Renal pelvis (tissue), 4 donors: Measurements from ENCODE around the gene FSTL4. TPM values are rescaled to one million over a fixed set of nuclear protein-coding genes. Genes with fewer than 3 reads are reported as not detected.

Source experiments
- DNase-seq: peaks from one replicate; pipeline ENCODE4 v3.0.0-alpha.2; 2013
- polyA plus RNA-seq, 3 donors: library from polyadenylated mRNA; unstranded; fragments of 120-200 nt; gene quantifications; one replicate each; pipeline ENCODE4 v1.2.1, GENCODE V29; 2013; ENCODE audit not compliant: insufficient read length in 3 of 3

FSTL4 gene
- polyA plus RNA-seq, 3 donors, result 0.68 to 1.5 (median 0.76) TPM

DNA sequence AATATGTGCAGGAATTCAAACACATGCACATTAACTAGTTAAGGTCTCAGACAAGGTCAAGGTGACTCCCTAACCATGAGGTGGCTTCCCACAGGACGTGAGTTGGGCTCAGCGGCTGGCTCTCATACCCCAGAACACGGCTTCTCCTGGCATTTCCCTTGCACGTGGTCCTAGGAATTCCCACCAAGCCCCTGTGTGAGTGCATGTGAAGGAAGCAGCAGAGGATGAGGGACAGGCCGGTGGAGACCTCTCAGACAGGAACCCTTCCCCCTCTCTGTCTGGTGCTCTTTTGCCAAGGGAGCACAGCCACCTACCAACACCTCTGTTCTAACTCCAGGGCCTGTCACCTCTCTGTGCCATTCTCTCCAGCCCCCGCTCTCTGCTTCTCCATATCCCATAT is 271.0 kb downstream of the FSTL4 start:
- no peak for DNase-seq

DNA sequence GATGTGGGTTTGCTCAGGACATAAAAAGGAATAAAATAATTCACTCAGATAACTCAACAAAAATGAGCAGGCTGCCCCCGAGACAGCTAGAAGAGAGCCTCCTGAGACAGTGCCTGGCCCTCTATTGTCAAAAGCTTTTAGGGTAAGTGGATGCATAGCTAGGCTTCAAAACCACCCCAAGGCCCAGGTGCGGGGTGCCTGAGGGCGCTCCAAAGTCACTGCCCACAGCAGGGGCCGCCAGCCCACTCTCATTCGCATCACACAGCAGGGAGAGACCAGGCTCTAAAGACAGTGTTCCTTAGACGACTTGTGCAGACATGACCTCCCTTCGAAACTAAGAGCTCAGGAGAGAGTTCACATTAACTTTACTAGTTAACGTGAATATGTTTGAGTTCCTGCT is 271.5 kb downstream of the FSTL4 start:
- DNase-seq, result no peak

DNA sequence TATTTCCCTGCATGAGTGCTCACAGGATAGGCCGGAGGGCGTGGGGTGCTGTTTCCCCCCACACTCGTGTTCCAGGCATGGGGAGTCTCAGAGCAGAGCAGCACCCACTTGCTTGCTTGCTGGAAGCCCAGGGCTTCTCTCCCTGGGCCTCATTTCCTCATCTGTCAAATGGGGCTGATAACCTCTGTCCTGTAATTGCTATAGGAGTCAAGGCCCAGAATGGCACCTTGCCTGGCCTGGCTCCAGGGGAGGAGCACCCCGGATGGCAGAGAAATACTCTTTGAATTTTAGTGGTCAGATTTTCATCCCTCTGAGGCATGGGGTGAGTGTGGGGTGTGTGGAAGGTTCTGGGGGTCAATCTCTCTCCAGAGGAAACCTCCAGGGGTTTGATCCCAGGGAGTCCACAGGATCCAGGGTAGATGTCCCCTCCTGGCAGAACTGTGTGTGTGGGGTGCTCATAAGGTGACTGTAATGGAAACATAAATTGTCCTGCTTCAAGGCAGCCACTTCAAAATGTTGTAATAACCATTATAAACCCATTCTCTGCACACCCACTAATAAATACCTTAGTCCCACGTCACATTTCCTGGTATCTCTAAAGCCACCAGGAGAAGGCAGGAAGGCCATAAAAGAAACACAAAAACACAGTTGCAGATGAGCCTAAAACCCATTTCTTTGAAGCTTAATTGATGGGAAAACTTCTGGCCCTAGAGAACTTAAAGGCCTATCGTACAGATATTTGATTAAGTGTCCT is 272.2 kb downstream of the FSTL4 start:
- no peak for DNase-seq

DNA sequence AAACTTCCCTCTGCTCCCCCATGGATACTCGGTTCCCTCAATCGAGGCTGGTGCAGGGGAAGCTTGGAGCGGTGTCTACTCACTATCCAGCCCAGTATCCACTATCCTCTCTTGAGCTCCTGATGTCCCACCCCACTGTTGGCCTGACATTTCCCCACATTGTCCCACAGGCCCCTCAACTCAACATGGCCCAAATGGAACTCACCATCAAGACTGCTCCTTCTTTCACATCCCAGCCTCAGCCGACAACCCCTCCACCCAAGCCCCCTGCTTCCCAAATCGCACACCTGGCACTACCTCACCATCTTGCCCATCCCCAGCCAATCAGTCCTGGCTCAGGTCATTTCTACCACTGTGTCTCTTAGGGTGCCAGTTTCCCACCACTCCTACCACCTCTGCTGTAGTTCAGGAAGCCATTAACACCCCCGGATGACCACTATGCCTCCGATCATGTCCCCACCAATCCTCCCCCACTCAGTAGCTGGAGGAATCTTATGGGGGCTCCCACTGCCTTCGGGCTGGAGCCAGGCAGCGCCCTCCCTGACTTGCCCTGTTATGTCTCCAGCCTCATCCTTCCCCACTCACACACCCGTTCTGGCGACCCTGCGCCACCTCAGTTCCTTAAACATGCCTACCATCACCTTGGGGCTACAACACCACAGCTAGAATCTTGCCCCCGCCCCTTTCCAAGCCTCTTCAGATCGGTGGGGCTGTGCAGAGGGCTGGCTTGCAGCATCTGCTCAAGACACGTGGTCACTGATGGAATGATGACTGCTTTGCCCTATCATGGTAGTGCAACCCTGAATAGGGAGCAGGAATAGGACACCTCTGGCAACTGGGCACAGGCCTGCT is 273.6 kb downstream of the FSTL4 start:
- no peak for DNase-seq

DNA sequence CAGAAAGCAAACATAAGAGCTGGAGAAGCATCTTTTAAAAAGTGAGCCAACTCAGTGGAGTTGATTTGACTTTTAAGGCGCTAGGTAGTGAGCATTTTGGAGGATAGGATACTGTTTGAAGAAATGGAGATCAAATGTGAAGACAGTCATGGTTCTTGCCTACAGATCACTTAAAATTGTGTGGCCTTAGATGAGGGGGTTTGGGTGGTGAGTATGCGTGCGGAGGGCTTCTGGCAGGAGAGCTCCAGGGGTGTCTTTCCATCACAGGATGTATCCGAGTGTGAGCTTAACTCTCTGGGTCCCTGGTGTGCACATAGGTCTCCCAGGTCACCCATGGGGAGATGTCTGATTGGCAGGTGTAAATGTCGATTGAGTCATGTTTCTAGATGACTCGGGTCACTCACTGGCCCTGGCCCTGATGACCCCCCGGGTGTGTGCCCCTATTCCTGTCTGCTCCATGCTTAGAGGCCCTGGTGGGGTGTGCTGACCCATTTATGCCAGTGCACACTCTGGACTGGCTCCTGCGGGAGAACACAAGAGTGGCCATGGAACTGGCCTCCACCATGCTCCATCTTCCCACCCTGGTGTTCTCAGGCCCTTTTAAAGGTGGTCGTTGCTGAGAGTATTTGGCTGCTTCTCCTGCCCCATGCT is 274.4 kb downstream of the FSTL4 start:
- DNase-seq, result no peak

DNA sequence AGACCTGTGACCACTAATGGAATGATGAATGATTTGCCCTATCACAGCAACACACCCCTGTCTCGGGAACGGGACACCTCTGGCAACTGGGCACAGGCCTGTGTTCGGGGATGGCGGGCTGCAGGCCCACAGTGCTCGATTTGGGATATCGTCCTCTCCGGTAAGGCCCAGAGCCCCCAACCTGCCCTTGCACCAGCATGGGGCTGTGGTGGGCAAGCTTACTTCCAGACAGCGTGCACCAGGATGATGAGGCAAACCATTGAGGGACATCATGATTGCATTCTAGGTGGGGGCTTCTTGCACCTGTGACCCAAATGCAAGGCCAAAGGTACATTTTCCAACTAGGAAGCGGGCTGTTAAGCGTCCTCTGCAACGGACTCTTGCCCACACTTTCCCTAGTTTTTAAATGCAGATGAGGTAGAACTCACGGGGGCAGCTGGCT is 275.4 kb downstream of the FSTL4 start:
- DNase-seq, result no peak

DNA sequence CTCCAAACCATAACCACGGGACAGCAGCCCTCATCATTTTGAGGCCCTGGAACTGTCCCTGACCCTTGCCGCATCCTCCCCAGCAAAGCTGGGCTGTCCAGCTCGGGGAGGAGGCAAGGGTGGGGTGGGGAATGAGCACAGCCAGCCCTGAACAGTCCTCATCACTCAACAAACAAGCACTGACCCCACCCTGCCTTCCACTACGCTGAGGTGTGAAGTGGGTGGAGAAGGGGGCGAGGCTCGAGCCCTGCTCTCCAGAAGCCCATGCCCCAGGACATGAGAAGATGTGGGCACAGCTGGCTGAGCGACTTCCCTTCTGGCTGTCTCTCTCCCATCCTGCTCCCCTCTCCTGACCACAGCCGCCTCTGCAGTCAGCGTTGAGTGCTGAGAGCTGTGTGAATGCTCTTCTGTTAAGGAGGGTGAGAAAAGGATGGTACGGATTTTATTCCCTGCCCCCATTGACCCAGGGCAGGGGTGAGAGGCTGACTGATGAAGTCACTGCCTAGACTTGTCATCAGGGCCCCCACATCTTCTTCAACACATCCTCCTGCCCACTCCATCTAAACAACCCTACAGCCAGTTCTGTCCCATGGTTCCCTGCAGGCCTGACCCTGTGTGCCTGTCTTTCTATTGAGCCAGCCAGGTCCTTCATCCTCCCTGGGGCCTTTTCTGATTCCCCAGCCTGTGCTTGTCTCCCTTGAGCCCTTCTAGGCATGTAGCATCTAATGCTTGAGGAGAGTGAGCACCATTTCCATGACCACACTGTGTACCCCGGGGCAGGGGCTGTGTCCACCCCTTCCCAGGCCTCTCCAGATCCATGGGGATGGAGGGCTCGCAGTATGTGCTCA is 276.0 kb downstream of the FSTL4 start:
- DNase-seq, result no peak

DNA sequence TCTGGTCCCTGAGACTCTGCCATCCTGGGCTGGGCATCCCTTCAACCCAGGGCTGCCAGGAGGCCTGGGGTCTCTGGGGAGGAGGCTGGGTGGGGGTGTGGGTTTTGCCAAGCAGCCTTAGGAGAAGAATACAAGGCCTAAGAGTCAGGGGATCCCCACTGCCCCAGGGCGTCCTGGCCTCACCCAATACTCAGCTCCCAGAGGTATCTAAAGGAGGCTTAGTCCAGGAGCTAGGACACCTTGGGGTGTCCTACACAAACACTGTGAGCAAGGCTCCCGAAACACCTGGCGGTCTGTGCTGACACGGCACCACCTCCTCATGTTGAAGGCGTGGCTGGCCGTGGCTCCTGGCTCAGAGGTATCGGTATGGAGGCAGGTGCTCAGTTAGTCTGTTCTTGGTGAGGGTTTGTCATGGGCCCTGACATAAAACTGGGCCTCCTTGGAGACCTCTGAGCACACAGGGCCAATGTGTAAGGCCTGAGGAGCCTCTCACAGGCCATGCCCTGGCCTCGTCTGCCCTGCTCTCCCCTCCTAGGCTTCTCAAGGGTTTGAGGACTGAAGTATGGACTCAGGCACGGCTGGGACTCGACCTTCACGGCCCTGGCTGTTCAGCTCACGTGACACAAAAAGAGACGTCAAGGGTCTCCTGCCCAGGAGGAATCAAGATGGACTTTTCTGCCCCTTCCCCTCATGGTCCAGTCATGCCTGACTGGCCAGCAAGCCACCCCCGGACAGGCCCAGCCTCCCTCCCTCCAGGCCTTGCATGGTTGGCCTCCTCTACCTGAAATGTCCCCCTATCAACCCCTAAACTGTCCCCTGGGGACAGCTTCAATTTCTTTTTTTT is 277.3 kb downstream of the FSTL4 start:
- no peak for DNase-seq

DNA sequence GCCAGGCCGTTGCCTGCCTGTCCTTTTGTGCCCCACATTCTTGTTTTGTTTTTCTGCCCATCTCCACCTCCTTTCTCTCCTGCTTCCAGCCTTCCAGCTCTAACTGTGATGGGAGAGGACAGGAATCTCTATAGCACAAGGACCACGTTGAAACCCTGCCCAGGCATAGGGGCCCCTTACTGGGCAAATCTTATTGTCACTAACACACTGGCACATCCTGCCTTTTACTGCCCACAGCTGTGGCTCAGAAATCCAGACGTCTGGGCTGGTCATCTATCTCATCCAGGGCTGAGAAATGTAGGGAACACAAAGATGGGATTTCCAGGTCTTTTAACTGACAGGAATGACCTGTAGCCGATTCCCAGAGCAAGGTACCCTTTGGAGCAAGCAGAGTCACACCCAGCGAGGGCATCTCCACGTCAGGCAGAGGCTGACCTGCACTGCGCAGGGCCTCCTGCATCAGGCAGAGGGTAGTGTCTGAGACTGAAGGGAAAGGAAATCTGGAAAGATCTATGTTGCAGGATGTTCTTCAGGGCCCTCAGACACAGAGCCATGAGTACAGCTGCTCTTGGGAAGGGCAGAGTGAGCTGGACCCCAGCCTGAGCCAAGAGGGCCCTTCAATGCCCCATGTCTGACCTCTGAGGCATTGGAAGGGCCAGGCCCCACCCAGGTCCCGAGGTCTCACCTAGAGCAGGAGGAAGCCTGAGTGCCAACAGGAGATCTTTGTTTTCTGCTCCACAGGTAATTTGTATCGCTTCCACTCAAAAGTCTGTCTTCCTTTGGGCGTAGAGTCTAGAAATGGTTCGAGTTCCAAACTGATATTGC is 278.8 kb downstream of the FSTL4 start:
- no peak for DNase-seq

DNA sequence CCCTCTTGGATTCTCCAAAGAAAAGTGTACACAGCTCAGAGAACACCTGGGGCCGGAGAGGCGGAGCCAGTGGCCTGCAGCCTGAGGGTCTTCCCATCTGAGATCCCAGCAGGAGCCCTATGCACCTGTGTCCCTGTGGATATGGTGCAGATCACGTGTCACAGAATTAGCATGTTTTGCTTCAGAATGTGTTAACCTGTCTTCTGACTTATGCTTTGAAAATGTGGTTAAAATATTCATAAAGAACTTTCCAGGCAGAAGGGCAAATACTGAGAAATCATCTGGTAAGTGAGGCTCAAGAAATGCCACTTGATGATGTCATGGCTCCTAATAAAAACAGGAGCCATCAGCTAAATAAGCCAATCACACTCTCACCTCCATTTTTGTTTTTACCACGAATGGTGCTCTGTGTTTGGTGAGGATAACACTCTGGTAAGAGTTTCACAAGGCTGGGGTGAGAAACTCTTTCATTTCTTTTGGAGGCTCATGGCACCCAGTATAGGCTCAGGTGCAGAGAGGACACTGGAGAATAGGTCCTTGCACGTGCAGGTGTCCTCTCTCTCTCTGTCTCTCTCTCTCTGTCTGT is 279.8 kb downstream of the FSTL4 start:
- no peak for DNase-seq

DNA sequence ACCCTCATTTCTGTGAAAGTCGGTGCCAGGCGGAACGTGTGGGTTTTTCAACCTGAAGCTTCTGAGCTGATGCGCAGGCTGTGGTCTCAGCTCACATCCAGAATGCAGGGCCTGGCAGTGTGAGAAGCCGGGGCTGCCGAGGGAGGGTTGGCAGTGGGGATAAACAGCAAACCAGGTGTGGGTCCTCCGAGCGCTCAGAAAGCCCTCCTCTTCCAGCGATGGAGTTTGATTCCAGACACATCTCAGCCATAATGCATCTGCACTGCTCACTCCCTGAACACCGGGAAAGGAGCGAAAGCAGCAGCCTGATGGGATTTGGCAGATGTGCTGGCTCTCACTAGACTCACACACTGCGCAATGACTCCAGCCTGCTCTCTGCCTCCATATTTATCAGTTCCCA is 280.4 kb downstream of the FSTL4 start:
- DNase-seq, result no peak

DNA sequence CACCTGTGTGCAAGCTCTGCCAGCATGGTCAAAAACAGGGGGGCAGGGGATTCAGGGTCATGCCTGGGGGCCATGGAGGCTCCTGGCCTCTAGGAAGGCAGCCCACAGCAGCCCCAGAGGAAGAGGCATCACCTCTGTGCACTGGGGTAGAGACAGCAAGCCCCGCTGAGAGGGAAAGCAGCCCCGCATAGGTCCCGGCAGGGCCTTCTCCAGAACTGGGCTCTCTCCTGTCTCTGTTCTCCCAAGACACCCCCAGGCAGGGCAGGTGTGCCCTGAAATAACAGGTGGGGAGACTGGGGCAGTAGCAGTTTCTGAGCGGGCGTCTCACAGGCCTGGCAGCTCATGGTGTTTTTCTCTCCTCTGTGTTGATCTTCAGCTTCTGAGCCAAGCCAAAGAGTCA is 281.4 kb downstream of the FSTL4 start:
- no peak for DNase-seq

DNA sequence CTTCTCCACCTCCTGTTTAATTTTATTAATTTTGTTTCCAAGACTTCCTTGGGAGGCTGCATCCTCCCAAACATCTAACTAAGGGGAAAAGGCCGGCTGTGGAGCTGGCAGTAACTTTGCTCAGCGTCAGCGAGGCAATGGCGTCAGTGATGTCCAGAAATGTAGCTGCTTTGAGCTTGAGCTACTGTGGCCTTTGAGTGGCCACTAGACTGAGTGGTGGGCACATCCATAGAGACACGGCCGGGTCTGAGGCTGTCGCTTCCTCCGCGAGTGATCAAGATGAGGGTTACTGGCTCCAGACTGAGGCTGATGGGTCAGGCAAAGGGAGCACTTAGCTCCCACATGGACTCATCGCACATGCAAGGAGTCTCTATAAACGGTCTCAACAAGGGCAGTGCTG is 283.5 kb downstream of the FSTL4 start:
- no peak for DNase-seq

DNA sequence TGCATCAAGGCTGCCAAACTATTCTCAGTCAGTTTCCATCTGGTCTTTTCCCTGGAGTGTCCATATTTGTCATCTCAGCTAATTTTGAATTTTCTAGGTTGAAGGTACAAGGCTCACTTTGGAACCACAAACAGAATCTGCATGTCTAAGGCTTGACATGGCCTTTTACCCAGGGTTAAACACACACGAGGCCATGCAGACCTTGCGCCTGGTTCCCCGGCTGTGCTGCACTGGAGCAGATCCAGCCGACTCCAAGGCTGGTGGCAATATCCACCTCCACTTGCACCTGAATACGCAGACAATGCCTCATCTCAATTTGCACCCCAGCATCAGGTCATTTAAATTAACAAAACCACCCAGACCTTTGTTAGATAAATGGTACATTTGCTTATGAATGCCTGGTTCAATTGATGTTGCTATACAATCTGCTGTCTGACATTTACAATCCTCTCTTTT is 284.4 kb downstream of the FSTL4 start:
- no peak for DNase-seq

DNA sequence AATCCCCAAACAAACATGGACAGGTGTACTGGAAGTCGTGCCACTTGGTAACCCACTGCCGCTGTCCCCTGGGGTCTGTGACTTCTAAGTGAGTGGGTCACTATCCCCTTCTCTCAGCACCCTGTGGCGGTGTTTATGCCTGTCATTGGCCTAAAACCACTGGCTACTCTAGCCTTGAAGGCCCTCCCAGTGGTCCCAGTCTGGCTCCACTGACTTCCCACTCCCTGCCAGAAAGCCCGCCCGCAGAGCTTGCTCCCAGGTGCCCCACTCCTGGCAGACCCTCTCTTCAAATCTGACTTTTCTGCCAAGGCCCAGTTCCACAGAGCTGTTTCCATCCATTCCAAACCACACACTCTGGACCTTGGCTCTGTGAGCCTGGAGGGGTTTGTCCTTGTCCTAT is 286.0 kb downstream of the FSTL4 start:
- no peak for DNase-seq

DNA sequence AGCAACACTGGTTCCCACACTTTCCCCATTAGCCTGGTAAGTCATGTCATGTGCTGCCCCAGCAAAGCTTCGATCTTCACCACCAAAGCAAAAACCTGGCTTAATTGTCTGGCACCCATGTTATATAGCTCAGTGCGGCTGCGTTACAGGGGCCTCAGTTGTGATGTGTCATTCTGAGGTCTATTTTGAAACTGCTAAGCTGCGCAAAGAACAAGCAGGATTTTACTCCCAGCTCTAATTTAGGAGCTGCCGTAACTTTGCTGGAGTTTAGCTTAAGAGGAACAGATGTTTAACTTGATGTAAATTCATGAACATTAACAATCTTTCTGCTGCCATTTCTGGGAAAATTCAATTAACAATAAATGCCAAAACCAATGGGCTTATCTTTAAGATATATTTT is 286.5 kb downstream of the FSTL4 start:
- no peak for DNase-seq

DNA sequence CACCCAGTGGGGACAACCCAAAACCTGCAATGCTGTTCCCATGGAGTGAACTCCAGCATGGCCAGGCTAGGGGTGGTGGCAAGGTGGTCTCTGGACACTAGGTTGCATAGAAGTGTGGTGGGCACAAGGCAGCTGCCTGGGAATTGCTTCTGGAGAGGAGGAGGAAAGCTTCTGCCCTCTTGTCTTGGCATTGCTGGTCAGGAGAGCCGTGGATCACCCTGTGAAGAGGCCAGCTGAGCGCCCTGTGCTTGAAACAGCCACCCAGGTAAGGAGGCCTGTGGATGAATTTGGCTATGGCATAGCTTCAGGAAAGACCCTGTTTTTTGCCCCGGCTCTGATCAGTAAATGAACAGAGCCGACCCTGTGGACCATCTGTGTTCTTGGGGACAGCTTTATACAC is 287.4 kb downstream of the FSTL4 start:
- no peak for DNase-seq

DNA sequence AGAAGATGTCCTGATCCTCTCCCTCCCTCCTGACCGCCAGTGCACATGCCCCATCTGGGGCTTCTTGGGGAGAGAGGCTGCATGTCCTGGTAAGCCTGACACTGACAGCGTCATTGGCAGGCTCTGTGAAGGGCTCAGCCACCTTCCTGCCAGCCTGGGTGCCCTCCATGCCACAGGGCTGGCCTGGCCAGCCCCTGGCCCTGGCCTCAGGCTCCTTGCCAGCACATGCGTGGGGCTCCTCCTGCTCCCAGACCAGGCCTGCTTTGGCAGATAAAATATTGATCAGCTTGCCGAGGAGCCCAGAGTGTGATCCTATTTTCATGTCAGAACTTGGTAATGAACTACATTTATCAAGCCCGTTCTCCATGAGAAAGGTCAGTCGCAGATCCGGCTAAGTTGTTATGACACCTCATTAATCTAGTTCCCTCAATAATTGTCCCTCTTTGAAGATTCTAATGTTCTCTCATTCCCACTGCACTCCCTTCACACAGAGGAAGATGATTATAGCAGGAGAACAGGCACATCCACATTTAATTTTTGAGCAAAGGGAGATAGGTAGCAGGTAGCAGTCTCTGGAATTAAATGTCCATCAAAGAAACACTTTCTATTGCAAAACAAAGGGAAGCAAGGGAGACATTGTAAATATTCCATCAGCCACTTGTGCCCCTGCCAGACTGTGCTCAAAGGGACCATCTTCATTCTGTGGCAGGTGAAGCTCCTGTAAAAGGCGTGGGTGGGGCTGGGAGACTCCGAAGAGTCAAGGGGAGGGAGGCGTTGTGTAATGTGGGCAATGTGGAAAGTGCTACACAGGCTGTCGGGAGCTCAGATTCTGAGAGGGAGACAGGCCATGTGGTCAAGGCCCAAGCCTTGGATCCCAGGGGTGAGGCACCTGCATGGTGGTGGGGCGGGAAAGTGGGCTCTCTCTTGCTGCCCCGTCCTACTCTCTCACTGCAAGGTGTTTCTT is 288.6 kb downstream of the FSTL4 start:
- DNase-seq, result no peak
